Trophoblast cell (in vitro differentiated cells and primary cell): Measurements from ENCODE around the gene LPIN1.
"Not testable (repeated sequence)": the region's sequence is repeated elsewhere in the genome, so short reads cannot be mapped to it uniquely, and the experiment has no call there.

Experiments used
- DNase-seq, 2 donors: peaks; one replicate each; pipeline ENCODE4 v3.0.0-alpha.2; 2016
- H2AFZ ChIP-seq: 2 replicates; pipeline ENCODE4 v1.6.1; 2013; ENCODE audit warnings: low read length, moderate library complexity, mild to moderate bottlenecking; ENCODE audit not compliant: insufficient read depth, poor library complexity
- H2AK5ac ChIP-seq: 2 replicates; pipeline ENCODE4 v1.6.1; 2013; ENCODE audit warnings: mild to moderate bottlenecking, low read length
- H2BK120ac ChIP-seq: 2 replicates; pipeline ENCODE4 v1.6.1; 2013; ENCODE audit warnings: low read length, mild to moderate bottlenecking, moderate library complexity; ENCODE audit not compliant: insufficient read depth, poor library complexity
- H2BK12ac ChIP-seq: 2 replicates; pipeline ENCODE4 v1.6.1; 2013; ENCODE audit warnings: mild to moderate bottlenecking, low read length, moderate library complexity
- H2BK5ac ChIP-seq: 2 replicates; pipeline ENCODE4 v1.6.1; 2013; ENCODE audit warnings: low read length, low read depth, moderate library complexity, mild to moderate bottlenecking; ENCODE audit not compliant: poor library complexity
- H3K14ac ChIP-seq: 2 replicates; pipeline ENCODE4 v1.6.1; 2013; ENCODE audit warnings: mild to moderate bottlenecking, low read length
- H3K18ac ChIP-seq: 2 replicates; pipeline ENCODE4 v1.6.1; 2013; ENCODE audit warnings: mild to moderate bottlenecking, low read length
- H3K23ac ChIP-seq: 2 replicates; pipeline ENCODE4 v1.6.1; 2013; ENCODE audit warnings: low read length
- H3K27ac ChIP-seq: 2 replicates; pipeline ENCODE4 v1.5.1; 2013; ENCODE audit warnings: low read depth, mild to moderate bottlenecking, inconsistent platforms, low read length, moderate library complexity
- H3K27me3 ChIP-seq: 2 replicates; pipeline ENCODE4 v1.6.1; 2013; ENCODE audit warnings: inconsistent platforms, mild to moderate bottlenecking, low read length, moderate library complexity; ENCODE audit not compliant: insufficient read depth
- H3K36me3 ChIP-seq, 2 experiments: 1 replicate in 1 of 2; 2 replicates in 1 of 2; pipeline ENCODE4 v1.6.1; 2013; ENCODE audit warnings: low read length in 2 of 2, mild to moderate bottlenecking in 2 of 2, moderate library complexity in 1 of 2; ENCODE audit not compliant: insufficient read depth in 2 of 2, control insufficient read depth in 1 of 2
- H3K4ac ChIP-seq: 2 replicates; pipeline ENCODE4 v1.6.1; 2013; ENCODE audit warnings: low read depth, mild to moderate bottlenecking, low read length, moderate library complexity
- H3K4me1 ChIP-seq, 2 experiments: 1 replicate in 1 of 2; 2 replicates in 1 of 2; pipeline ENCODE4 v1.6.1; 2013; ENCODE audit warnings: low read length in 2 of 2, mild to moderate bottlenecking in 2 of 2, moderate library complexity in 1 of 2; ENCODE audit not compliant: insufficient read depth in 2 of 2, control insufficient read depth in 1 of 2
- H3K4me2 ChIP-seq: 2 replicates; pipeline ENCODE4 v1.6.1; 2013; ENCODE audit warnings: inconsistent platforms, mild to moderate bottlenecking, low read length, moderate library complexity
- H3K4me3 ChIP-seq: 2 replicates; pipeline ENCODE4 v1.5.1; 2013; ENCODE audit warnings: mild to moderate bottlenecking, low read depth, low read length, inconsistent platforms
- H3K79me1 ChIP-seq: one replicate; pipeline ENCODE4 v1.6.1; 2013; ENCODE audit warnings: low read length
- H3K79me2 ChIP-seq: 2 replicates; pipeline ENCODE4 v1.6.1; 2013; ENCODE audit warnings: low read length, mild to moderate bottlenecking; ENCODE audit not compliant: control insufficient read depth, insufficient read depth, poor library complexity
- H3K9ac ChIP-seq: 2 replicates; pipeline ENCODE4 v1.6.1; 2013; ENCODE audit warnings: mild to moderate bottlenecking, low read length
- H3K9me3 ChIP-seq: 2 replicates; pipeline ENCODE4 v1.6.1; 2013; ENCODE audit warnings: low read depth, mild to moderate bottlenecking, control low read depth, inconsistent platforms, low read length; ENCODE audit not compliant: insufficient read depth
- H4K12ac ChIP-seq: 2 replicates; pipeline ENCODE4 v1.6.1; 2013; ENCODE audit warnings: low read depth, mild to moderate bottlenecking, low read length, moderate library complexity
- H4K8ac ChIP-seq: 2 replicates; pipeline ENCODE4 v1.6.1; 2013; ENCODE audit warnings: low read depth, mild to moderate bottlenecking, low read length, moderate library complexity
- H4K91ac ChIP-seq: one replicate; pipeline ENCODE4 v1.6.1; 2013; ENCODE audit warnings: low read depth, mild to moderate bottlenecking, low read length, moderate library complexity
- WGBS: extraction: QIAGEN DNeasy Blood & Tissue Kit; methylation state at CpG from one replicate; pipeline ENCODE4 v1.1.7; 2013; ENCODE audit warnings: missing lambda C conversion rate; ENCODE audit not compliant: insufficient read length, insufficient coverage; ENCODE audit errors: extremely low coverage; 5-methylcytosine and 5-hydroxymethylcytosine counted together

Gene LPIN1

GRCh38 chr2:11822359-11822745 is 75.9 kb downstream of the LPIN1 start:
- not testable (repeated sequence) for H2AK5ac ChIP-seq, H4K91ac ChIP-seq, H3K9ac ChIP-seq, H3K4me3 ChIP-seq, H3K4ac ChIP-seq, H3K27ac ChIP-seq, H3K4me1 ChIP-seq, H3K18ac ChIP-seq, H3K4me2 ChIP-seq, H2BK12ac ChIP-seq, H2BK5ac ChIP-seq, H2AFZ ChIP-seq, H3K27me3 ChIP-seq, H3K23ac ChIP-seq, DNase-seq, H3K79me2 ChIP-seq, H3K14ac ChIP-seq, H2BK120ac ChIP-seq, H3K9me3 ChIP-seq, H3K79me1 ChIP-seq, H4K12ac ChIP-seq, H4K8ac ChIP-seq
- H3K36me3 ChIP-seq, result peaks cover 16 to 22% of the 10 kb centered on the region in 2 experiments
- no CpG with 5 or more reads among the region's 4 CpGs for WGBS

DNA sequence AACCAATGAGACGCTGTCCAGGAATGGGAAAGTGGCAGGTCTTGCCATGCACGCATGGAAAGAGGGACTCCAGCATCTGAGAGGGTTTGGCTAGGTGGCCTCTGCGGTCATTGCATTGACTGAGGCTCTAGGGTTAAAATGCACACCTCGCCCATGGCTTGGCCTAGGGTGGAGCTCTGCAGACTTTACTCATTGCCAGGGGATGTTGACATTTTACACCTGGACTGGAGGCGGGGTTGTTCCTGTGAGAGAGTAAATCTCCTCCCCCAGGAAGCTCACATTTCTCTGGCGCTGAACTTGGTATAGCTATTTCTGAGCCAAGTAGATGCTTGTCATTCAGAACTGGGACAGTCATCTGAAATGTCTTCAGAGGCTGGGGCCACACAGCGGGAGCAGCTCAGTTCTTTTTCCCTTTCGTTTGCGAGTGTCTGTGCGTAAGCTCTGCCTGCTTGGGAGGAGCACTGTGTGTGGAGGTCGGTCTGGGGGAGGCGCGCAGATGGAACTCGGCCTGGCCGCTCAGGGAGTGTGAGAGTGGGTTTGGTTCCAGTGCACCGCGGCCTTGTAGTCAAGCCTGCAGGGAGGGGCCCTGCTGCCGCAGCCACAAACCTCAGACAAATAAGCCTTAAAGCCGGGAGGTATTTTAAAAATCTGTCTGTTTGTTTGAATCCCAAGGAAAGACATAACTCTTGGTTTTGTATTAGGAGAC is 76.5 kb downstream of the LPIN1 start:
- H3K27me3 ChIP-seq, result no peaks in the 10 kb centered on the region
- H3K79me2 ChIP-seq, result no peaks in the 10 kb centered on the region
- H3K79me1 ChIP-seq, result no peaks in the 10 kb centered on the region
- WGBS, result no CpG with 5 or more reads among the region's 19 CpGs
- no peak overlapping the region for H2AK5ac ChIP-seq
- no peak overlapping the region for H2BK5ac ChIP-seq
- peak; percentile 66 to 78 for DNase-seq
- no peak overlapping the region for H3K4me2 ChIP-seq
- no peak overlapping the region for H4K12ac ChIP-seq
- no peak overlapping the region for H3K14ac ChIP-seq
- no peak overlapping the region for H3K23ac ChIP-seq
- H3K27ac ChIP-seq, result no peak overlapping the region
- H3K9me3 ChIP-seq, result no peaks in the 10 kb centered on the region
- no peak overlapping the region for H2BK12ac ChIP-seq
- no peak overlapping the region for H3K9ac ChIP-seq
- no peak overlapping the region for H3K4me3 ChIP-seq
- no peak overlapping the region for H4K91ac ChIP-seq
- H3K4ac ChIP-seq, result no peak overlapping the region
- H2AFZ ChIP-seq, result no peak overlapping the region
- H3K4me1 ChIP-seq, result peaks cover 0 to 3% of the 10 kb centered on the region in 2 experiments
- peaks cover 16 to 24% of the 10 kb centered on the region in 2 experiments for H3K36me3 ChIP-seq
- H3K18ac ChIP-seq, result no peak overlapping the region
- no peak overlapping the region for H4K8ac ChIP-seq
- no peak overlapping the region for H2BK120ac ChIP-seq

GRCh38 chr2:11824901-11825828 is 78.7 kb downstream of the LPIN1 start:
- Histone ChIP-seq H4K8ac (no peak overlapping the region), H3K23ac (no peak overlapping the region), H3K18ac (no peak overlapping the region), H3K4me3 (no peak overlapping the region), H3K4me2 (no peak overlapping the region), H3K36me3 (peaks cover 16 to 20% of the 10 kb centered on the region in 2 experiments), H2BK12ac (no peak overlapping the region), H4K91ac (no peak overlapping the region), H2AFZ (no peak overlapping the region), H2AK5ac (no peak overlapping the region), H3K9ac (no peak overlapping the region), H3K4ac (no peak overlapping the region), H2BK120ac (no peak overlapping the region), H3K14ac (no peak overlapping the region), H3K27ac (no peak overlapping the region), H3K79me1 (peaks cover 4% of the 10 kb centered on the region), H2BK5ac (no peak overlapping the region), H3K4me1 (peaks cover 6 to 10% of the 10 kb centered on the region in 2 experiments), H3K9me3 (no peaks in the 10 kb centered on the region), H3K27me3 (no peaks in the 10 kb centered on the region), H4K12ac (no peak overlapping the region), H3K79me2 (no peaks in the 10 kb centered on the region)
- no CpG with 5 or more reads among the region's 16 CpGs for WGBS
- DNase-seq, result no peak

GRCh38 chr2:11827547-11827946 is 81.1 kb downstream of the LPIN1 start:
- Histone ChIP-seq H3K36me3 (peaks cover 11 to 17% of the 10 kb centered on the region in 2 experiments), H3K27ac (no peak overlapping the region), H3K79me1 (peaks cover 6% of the 10 kb centered on the region), H3K9me3 (no peaks in the 10 kb centered on the region), H3K4ac (no peak overlapping the region), H3K23ac (no peak overlapping the region), H3K14ac (no peak overlapping the region), H2AFZ (no peak overlapping the region), H3K4me1 (peaks cover 6 to 7% of the 10 kb centered on the region in 2 experiments), H4K91ac (no peak overlapping the region), H3K18ac (no peak overlapping the region), H2AK5ac (no peak overlapping the region), H3K27me3 (no peaks in the 10 kb centered on the region), H4K12ac (no peak overlapping the region), H3K4me2 (no peak overlapping the region), H2BK5ac (no peak overlapping the region), H3K79me2 (no peaks in the 10 kb centered on the region), H2BK120ac (no peak overlapping the region), H3K4me3 (no peak overlapping the region), H3K9ac (no peak overlapping the region), H4K8ac (no peak overlapping the region), H2BK12ac (no peak overlapping the region)
- DNase-seq, result no peak
- WGBS, result no CpG with 5 or more reads among the region's 4 CpGs
